ENCODE data around the gene NIPA2.

Gene NIPA2

GRCh38 chr15:22890296-22890695 is 51.8 kb downstream of the NIPA2 start:
- CTCF ChIA-PET: no interaction called here
- TF ChIP-seq ZNF701 (tag by site-specific recombination; IDR thresholded peaks at IDR 0.05) (no peak), ZFP41 (tag by site-specific recombination; IDR thresholded peaks at IDR 0.05; ENCODE audit: borderline replicate concordance) (no peak)
- POLR2A ChIA-PET: no interaction called here

GRCh38 chr15:22891426-22892210 is 53.2 kb downstream of the NIPA2 start:
- peaks cover 0 to 23% of the 10 kb centered on the region in 2 experiments; a peak in 2 of 3 replicates for H3K36me3 ChIP-seq (ENCODE audit: control insufficient read depth in 2 of 2, insufficient read depth in 1 of 2, low read length in 2 of 2)
- H3K4me1 ChIP-seq (ENCODE audit: control insufficient read depth, insufficient read depth, low read length): no peaks in the 10 kb centered on the region
- no peak overlapping the region for H3K4me3 ChIP-seq (ENCODE audit: low read depth, low read length)
- ChIA-PET POLR2A (no interaction called here), CTCF (interaction anchor here (0.5 kb wide), 1 partner anchor 192 kb away, joined by 3 read pairs; no protein-coding TSS in a partner anchor)
- no peak overlapping the region for H3K27ac ChIP-seq (ENCODE audit: extremely low read depth, low read depth, low read length)
- no peaks in the 10 kb centered on the region for H3K9me3 ChIP-seq (ENCODE audit: control insufficient read depth, insufficient read depth, low read depth, low read length)
- TF ChIP-seq ZFP3 (tag by site-specific recombination; IDR thresholded peaks at IDR 0.05; ENCODE audit: low read depth) (no peak), ZNF140 (tag by site-specific recombination; IDR thresholded peaks at IDR 0.05) (no peak), ZNF416 (tag by site-specific recombination; IDR thresholded peaks at IDR 0.05) (no peak), IKZF3 (tag by site-specific recombination; IDR thresholded peaks at IDR 0.05) (no peak), ZFHX2 (tag by site-specific recombination; conservative IDR thresholded peaks at IDR 0.05) (no peak), ZSCAN23 (tag by site-specific recombination; IDR thresholded peaks at IDR 0.05) (no peak), PRDM6 (tag by site-specific recombination; IDR thresholded peaks at IDR 0.05) (no peak), ZNF157 (tag by site-specific recombination; IDR thresholded peaks at IDR 0.05) (no peak), ZNF221 (tag by site-specific recombination; IDR thresholded peaks at IDR 0.05; ENCODE audit: borderline replicate concordance) (no peak), ZSCAN16 (tag by site-specific recombination; IDR thresholded peaks at IDR 0.05) (no peak), SALL2 (tag by site-specific recombination; IDR thresholded peaks at IDR 0.05; ENCODE audit: borderline replicate concordance) (no peak), ZSCAN4 (tag by site-specific recombination; IDR thresholded peaks at IDR 0.05) (no peak), SP2 (tag by site-specific recombination; IDR thresholded peaks at IDR 0.05) (no peak), ZNF148 (tag by site-specific recombination; IDR thresholded peaks at IDR 0.05; ENCODE audit: borderline replicate concordance) (no peak), ZNF423 (tag by site-specific recombination; IDR thresholded peaks at IDR 0.05) (no peak), ZNF280C (tag by site-specific recombination; IDR thresholded peaks at IDR 0.05) (no peak), KLF9 (tag by site-specific recombination; IDR thresholded peaks at IDR 0.05; ENCODE audit: low read depth) (no peak), ZNF311 (tag by site-specific recombination; IDR thresholded peaks at IDR 0.05; ENCODE audit: borderline replicate concordance) (no peak), HIC1 (tag by site-specific recombination; IDR thresholded peaks at IDR 0.05) (no peak)

More at GRCh38 chr15:22890296-22890695, 51.8 kb downstream of the NIPA2 start:
- Histone ChIP-seq H3K4me3 (ENCODE audit: low read depth, low read length) (no peak overlapping the region), H3K27ac (ENCODE audit: extremely low read depth, low read depth, low read length) (no peak overlapping the region), H3K4me1 (ENCODE audit: control insufficient read depth, insufficient read depth, low read length) (no peaks in the 10 kb centered on the region), H3K36me3 (ENCODE audit: control insufficient read depth in 2 of 2, insufficient read depth in 1 of 2, low read length in 2 of 2) (peaks cover 0 to 23% of the 10 kb centered on the region in 2 experiments; a peak in 2 of 3 replicates), H3K9me3 (ENCODE audit: control insufficient read depth, insufficient read depth, low read depth, low read length) (no peaks in the 10 kb centered on the region)
